Body of pancreas (tissue), 4 donors: Measurements from ENCODE around the gene CDC5L. TPM values are rescaled to one million over a fixed set of nuclear protein-coding genes. Genes with fewer than 3 reads are reported as not detected.

Source experiments
- ATAC-seq: fragments of 150-250 bp; one replicate; pipeline ENCODE4 v1.9.1; 2016
- DNase-seq, 4 donors: peaks; one replicate each; pipeline ENCODE4 v3.0.0-alpha.2; 2019
- H3K27ac ChIP-seq, 4 donors: fragments of 200-600 bp; sonication (generic); 1 replicate in 3 of 4; 2 replicates in 1 of 4; pipeline versions ENCODE4 v1.5.1 to v1.6.1; 2016 to 2019; ENCODE audit warnings: mild to moderate bottlenecking in 1 of 4, mixed read lengths in 1 of 4, moderate library complexity in 1 of 4
- H3K27me3 ChIP-seq, 2 donors: fragments of 200-600 bp; sonication (generic); one replicate each; pipeline ENCODE4 v1.6.0; 2016; ENCODE audit warnings: mild to moderate bottlenecking in 1 of 2
- H3K36me3 ChIP-seq, 2 donors: fragments of 200-600 bp; sonication (generic); replicated peaks in 1 of 2; 2 replicates each; pipeline ENCODE4 v1.5.1; 2016; ENCODE audit warnings: low read depth in 2 of 2; ENCODE audit not compliant: insufficient read depth in 1 of 2
- H3K4me1 ChIP-seq: fragments of 200-600 bp; sonication (generic); one replicate; pipeline ENCODE4 v1.6.0; 2016
- H3K4me3 ChIP-seq, 2 donors: fragments of 200-600 bp; sonication (generic); 1 replicate in 1 of 2; 2 replicates in 1 of 2; pipeline ENCODE4 v1.5.1; 2016 to 2019
- H3K9me3 ChIP-seq, 3 donors: fragments of 200-600 bp; sonication (generic); 1 replicate in 2 of 3; 2 replicates in 1 of 3; pipeline ENCODE4 v1.5.1; 2016
- CTCF ChIP-seq, 7 experiments: fragments of 450-650 bp in 4 of 7; fragments of 200-600 bp in 3 of 7; sonication (generic) in 3 of 7; IDR thresholded peaks; one replicate each; pipeline ENCODE4 v1.5.1; 2016 to 2019; ENCODE audit warnings: antibody characterized with exemption in 7 of 7
- POLR2A ChIP-seq, 3 donors: fragments of 450-650 bp; IDR thresholded peaks; one replicate each; pipeline ENCODE4 v1.6.1; 2016; ENCODE audit warnings: antibody characterized with exemption in 3 of 3, mild to moderate bottlenecking in 2 of 3
- WGBS, 2 donors: methylation state at CpG; one replicate each; pipeline ENCODE4 v1.1.5; 2017; 5-methylcytosine and 5-hydroxymethylcytosine counted together
- intact Hi-C: fragments of 100-400 bp; cut with DNase I; formaldehyde crosslinking; loops from one replicate; pipeline ENCODE4 v1.15.1; 2023
- total RNA-seq, 2 donors: library from RNA; depleted of rRNA; stranded (reverse); fragments of >200 nt; gene quantifications; one replicate each; pipeline ENCODE4 v1.1.0, GENCODE V29; 2016

The CDC5L gene
- total RNA-seq, 2 donors from 2014 or later = 10.2 to 11.2 TPM

- no peak for TF ChIP-seq POLR2A (IDR thresholded peaks at IDR 0.05)
- no peaks in the 10 kb centered on the region for H3K4me1 ChIP-seq
- ATAC-seq = no peak
- WGBS, 2 donors = 68 to 86% methylated on average over 4 of the region's 4 CpGs
- no peak overlapping the region for H3K27ac ChIP-seq
- no peak overlapping the region for H3K4me3 ChIP-seq
- H3K27me3 ChIP-seq = no peaks in the 10 kb centered on the region
- DNase-seq = no peak
- no peaks in the 10 kb centered on the region for H3K36me3 ChIP-seq
- no peaks in the 10 kb centered on the region for H3K9me3 ChIP-seq
- intact Hi-C loops = no loop called here
These were observed 35.2 kb upstream of the CDC5L start for GRCh38 chr6:44352259-44352658.

DNA sequence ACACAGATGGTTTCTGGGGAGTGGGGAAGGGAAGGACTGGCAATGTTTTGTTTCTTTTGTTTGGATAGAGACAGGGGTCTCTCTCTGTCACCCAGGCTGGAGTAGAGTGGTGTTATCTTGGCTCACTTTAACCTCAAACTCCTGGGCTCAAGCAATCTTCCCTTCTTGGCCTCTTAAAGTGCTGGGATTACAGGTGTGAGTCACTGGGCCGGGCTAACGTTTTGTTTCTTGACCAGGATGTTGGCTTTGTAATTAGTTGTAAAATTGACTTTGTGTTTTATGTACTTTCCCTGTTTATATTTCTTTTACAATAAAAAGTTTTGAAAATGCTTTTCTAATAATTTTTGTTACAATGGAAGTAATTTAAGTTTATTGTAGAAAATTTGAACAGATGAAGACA is 34.2 kb upstream of the CDC5L start:
- H3K27ac ChIP-seq = no peak overlapping the region
- TF ChIP-seq CTCF (IDR thresholded peaks at IDR 0.05) (no peak), POLR2A (IDR thresholded peaks at IDR 0.05) (no peak)
- no peak overlapping the region for H3K4me3 ChIP-seq
- no peak for DNase-seq
- no peaks in the 10 kb centered on the region for H3K4me1 ChIP-seq
- H3K36me3 ChIP-seq = no peaks in the 10 kb centered on the region
- intact Hi-C loops = no loop called here
- 72 to 74% methylated on average over 2 of the region's 2 CpGs for WGBS, 2 donors
- no peaks in the 10 kb centered on the region for H3K9me3 ChIP-seq
- no peak for ATAC-seq
- H3K27me3 ChIP-seq = no peaks in the 10 kb centered on the region

GRCh38 chr6:44355640-44356039 is 31.9 kb upstream of the CDC5L start:
- H3K36me3 ChIP-seq = no peaks in the 10 kb centered on the region
- 68 to 77% methylated on average over 4 of the region's 4 CpGs for WGBS, 2 donors
- no peak for ATAC-seq

DNA sequence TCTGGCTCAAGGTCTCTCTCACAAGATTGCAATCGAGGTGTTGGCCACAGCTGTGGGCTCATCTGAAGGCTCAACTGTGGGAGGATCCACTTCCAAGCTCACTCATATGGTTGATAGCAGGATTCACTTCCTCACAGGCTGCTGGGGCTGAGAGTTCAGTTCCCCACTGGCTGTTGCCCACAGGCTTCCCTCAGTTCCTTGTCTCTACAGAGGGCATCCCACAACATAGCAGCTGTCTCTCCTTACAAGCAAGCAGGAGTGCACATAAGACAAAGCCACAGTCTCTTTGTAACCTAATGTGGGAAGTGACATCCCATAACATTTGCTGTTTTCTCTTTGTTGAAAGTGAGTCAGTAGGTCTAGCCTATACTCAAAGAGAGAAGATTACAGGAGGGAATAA is 31.0 kb upstream of the CDC5L start:
- H3K27me3 ChIP-seq = no peaks in the 10 kb centered on the region
- no peaks in the 10 kb centered on the region for H3K4me1 ChIP-seq
- H3K27ac ChIP-seq = no peak overlapping the region
- no peaks in the 10 kb centered on the region for H3K9me3 ChIP-seq
- no peaks in the 10 kb centered on the region for H3K36me3 ChIP-seq
- 35 to 47% methylated on average over 1 of the region's 1 CpG for WGBS, 2 donors
- intact Hi-C loops = no loop called here
- DNase-seq = no peak
- TF ChIP-seq POLR2A (IDR thresholded peaks at IDR 0.05) (no peak), CTCF (IDR thresholded peaks at IDR 0.05) (no peak)
- ATAC-seq = no peak
- no peak overlapping the region for H3K4me3 ChIP-seq

More at GRCh38 chr6:44355640-44356039, 31.9 kb upstream of the CDC5L start:
- H3K4me3 ChIP-seq = no peak overlapping the region
- intact Hi-C loops = no loop called here
- no peak for TF ChIP-seq CTCF (IDR thresholded peaks at IDR 0.05)
- no peak for TF ChIP-seq POLR2A (IDR thresholded peaks at IDR 0.05)
- H3K9me3 ChIP-seq = no peaks in the 10 kb centered on the region
- no peaks in the 10 kb centered on the region for H3K27me3 ChIP-seq
- H3K27ac ChIP-seq = no peak overlapping the region
- no peaks in the 10 kb centered on the region for H3K4me1 ChIP-seq
- no peak for DNase-seq

- H3K36me3 ChIP-seq = no peaks in the 10 kb centered on the region
- no peak overlapping the region for H3K27ac ChIP-seq
- H3K4me3 ChIP-seq = no peak overlapping the region
- DNase-seq (no peak), ATAC-seq (no peak)
- TF ChIP-seq POLR2A (IDR thresholded peaks at IDR 0.05) (no peak), CTCF (IDR thresholded peaks at IDR 0.05) (no peak)
- no peaks in the 10 kb centered on the region for H3K9me3 ChIP-seq
- H3K27me3 ChIP-seq = no peaks in the 10 kb centered on the region
- WGBS, 2 donors = 70 to 78% methylated on average over 3 of the region's 3 CpGs
- no peaks in the 10 kb centered on the region for H3K4me1 ChIP-seq
- intact Hi-C loops = no loop called here
These were observed 27.5 kb upstream of the CDC5L start for GRCh38 chr6:44359973-44360372.
